Measurements from ENCODE around the gene FAM76B.

The FAM76B gene

GRCh38 chr11:95792700-95793099 lies 3.1 kb upstream of the FAM76B start:
- TF ChIP-seq CTCF (IDR thresholded peaks at IDR 0.05; ENCODE audit: low read depth, low read length), result no peak
- no peak for DNase-seq (ENCODE audit: extremely low read depth, low read depth)

- TF ChIP-seq CTCF (IDR thresholded peaks at IDR 0.05; ENCODE audit: low read depth, low read length), result no peak
- no peak for DNase-seq (ENCODE audit: extremely low read depth, low read depth)
Measured at GRCh38 chr11:95792200-95792599, 2.6 kb upstream of the FAM76B start.

GRCh38 chr11:95791709-95792033 lies 2.1 kb upstream of the FAM76B start:
- TF ChIP-seq CTCF (IDR thresholded peaks at IDR 0.05; ENCODE audit: low read depth, low read length), result no peak

GRCh38 chr11:95790933-95791708 lies 1.5 kb upstream of the FAM76B start:
- DNase-seq (ENCODE audit: extremely low read depth, low read depth), result no peak
- TF ChIP-seq CTCF (IDR thresholded peaks at IDR 0.05; ENCODE audit: low read depth, low read length), result no peak

More at GRCh38 chr11:95791709-95792033, 2.1 kb upstream of the FAM76B start:
- no peak for DNase-seq (ENCODE audit: extremely low read depth, low read depth)

GRCh38 chr11:95790123-95790932 lies 746 bp upstream of the FAM76B start, which contains the start of gene CEP57:
TSS of gene CEP57 (plus strand) at chr11:95790498. CDS start at chr11:95790699, 201 bp downstream.
- TF ChIP-seq CTCF (IDR thresholded peaks at IDR 0.05; ENCODE audit: low read depth, low read length), result no peak

GRCh38 chr11:95788921-95789505 lies 569 bp downstream of the FAM76B start:
- peak; percentile 41 for TF ChIP-seq CTCF (IDR thresholded peaks at IDR 0.05; ENCODE audit: low read depth, low read length)
- DNase-seq (ENCODE audit: extremely low read depth, low read depth), result no peak

More at GRCh38 chr11:95790123-95790932, 746 bp upstream of the FAM76B start, which contains the start of gene CEP57:
- DNase-seq (ENCODE audit: extremely low read depth, low read depth), result peak; percentile 98
